MV-4-11 (cell line): ENCODE data around the gene NUTM2F.
"Not testable (repeated sequence)": the region's sequence is repeated elsewhere in the genome, so short reads cannot be mapped to it uniquely, and the experiment has no call there.

Experiments
- DNase-seq: peaks from one replicate; lab custom pipeline; 2025; lab: John Stamatoyannopoulos, UW

NUTM2F gene

GRCh38 chr9:94316236-94316635, 12.2 kb downstream of the NUTM2F start:
- not testable (repeated sequence) for DNase-seq

GRCh38 chr9:94315034-94315984, 13.1 kb downstream of the NUTM2F start:
- not testable (repeated sequence) for DNase-seq

- DNase-seq = no peak
These were observed 25.1 kb downstream of the NUTM2F start for GRCh38 chr9:94303321-94303720.

- no peak for DNase-seq
These were observed 26.0 kb downstream of the NUTM2F start for GRCh38 chr9:94302426-94302825.

GRCh38 chr9:94301583-94301982, 26.9 kb downstream of the NUTM2F start:
- DNase-seq = no peak

- DNase-seq = no peak
These were observed 27.8 kb downstream of the NUTM2F start for GRCh38 chr9:94300470-94301301.

GRCh38 chr9:94298949-94299599, 29.4 kb downstream of the NUTM2F start:
- no peak for DNase-seq

- no peak for DNase-seq
These were observed 38.8 kb downstream of the NUTM2F start for GRCh38 chr9:94289691-94290090.

- DNase-seq = no peak
These were observed 40.4 kb downstream of the NUTM2F start for GRCh38 chr9:94287877-94288513.

- DNase-seq = no peak
These were observed 42.3 kb downstream of the NUTM2F start for GRCh38 chr9:94286116-94286515.

- no peak for DNase-seq
These were observed 47.3 kb downstream of the NUTM2F start for GRCh38 chr9:94281101-94281500.

GRCh38 chr9:94280409-94280989, 47.9 kb downstream of the NUTM2F start:
- DNase-seq = no peak

GRCh38 chr9:94277885-94278536, 50.4 kb downstream of the NUTM2F start:
- DNase-seq = no peak

GRCh38 chr9:94277029-94277428, 51.4 kb downstream of the NUTM2F start:
- not testable (repeated sequence) for DNase-seq

- no peak for DNase-seq
These were observed 58.4 kb downstream of the NUTM2F start for GRCh38 chr9:94270009-94270408.

GRCh38 chr9:94269264-94269663, 59.2 kb downstream of the NUTM2F start:
- DNase-seq = no peak
